ENCODE results near the gene WIPF3.

The WIPF3 gene

GRCh38 chr7:29810297-29810696 lies 4.0 kb downstream of the WIPF3 start:
- DNase-seq, result no peak

GRCh38 chr7:29810813-29811482 lies 4.6 kb downstream of the WIPF3 start:
- DNase-seq, result no peak

- no peak for DNase-seq
These were observed 5.3 kb downstream of the WIPF3 start for GRCh38 chr7:29811586-29811985.

GRCh38 chr7:29812185-29812876 lies 6.0 kb downstream of the WIPF3 start:
- DNase-seq, result no peak

- DNase-seq, result no peak
These were observed 9.1 kb downstream of the WIPF3 start for GRCh38 chr7:29815181-29816105.

GRCh38 chr7:29818308-29818707 lies 12.0 kb downstream of the WIPF3 start:
- no peak for DNase-seq

- DNase-seq, result no peak
These were observed 19.6 kb downstream of the WIPF3 start for GRCh38 chr7:29825775-29826529.

GRCh38 chr7:29826530-29826822 lies 20.2 kb downstream of the WIPF3 start:
- DNase-seq, result no peak

- no peak for DNase-seq
These were observed 20.6 kb downstream of the WIPF3 start for GRCh38 chr7:29826904-29827303.

GRCh38 chr7:29831705-29832104 lies 25.4 kb downstream of the WIPF3 start:
- no peak for DNase-seq

GRCh38 chr7:29833929-29834328 lies 27.6 kb downstream of the WIPF3 start:
- no peak for DNase-seq

- no peak for DNase-seq
These were observed 29.4 kb downstream of the WIPF3 start for GRCh38 chr7:29835718-29836117.

- no peak for DNase-seq
These were observed 33.0 kb downstream of the WIPF3 start for GRCh38 chr7:29839302-29839701.

GRCh38 chr7:29839921-29840320 lies 33.6 kb downstream of the WIPF3 start:
- no peak for DNase-seq

- no peak for DNase-seq
These were observed 34.4 kb downstream of the WIPF3 start for GRCh38 chr7:29840701-29841100.

GRCh38 chr7:29841926-29842701 lies 35.8 kb downstream of the WIPF3 start:
- DNase-seq, result no peak

GRCh38 chr7:29843093-29843492 lies 36.8 kb downstream of the WIPF3 start:
- DNase-seq, result no peak

GRCh38 chr7:29843726-29844125 lies 37.4 kb downstream of the WIPF3 start:
- DNase-seq, result no peak

GRCh38 chr7:29844559-29844958 lies 38.3 kb downstream of the WIPF3 start:
- DNase-seq, result no peak

GRCh38 chr7:29847496-29847895 lies 41.2 kb downstream of the WIPF3 start:
- DNase-seq, result no peak

GRCh38 chr7:29847916-29848315 lies 41.6 kb downstream of the WIPF3 start:
- no peak for DNase-seq

GRCh38 chr7:29848941-29849340 lies 42.6 kb downstream of the WIPF3 start:
- no peak for DNase-seq

All from CD4-positive, alpha-beta T cell treated with Interleukin-10 for 1 hour (primary cell).